Calu3 (cell line): Measurements from ENCODE around the gene TMC5. TPM values are rescaled to one million over a fixed set of nuclear protein-coding genes. Genes with fewer than 3 reads are reported as not detected.
A peak's percentile ranks its signal among the peaks of the same experiment; 100 is the strongest.

Experiments
- BruUV-seq: library from RNA; stranded (reverse); fragments of 400-500 nt; replicated peaks from 2 replicates; lab custom pipeline; 2021; lab: Mats Ljungman, UMichigan
- CTCF ChIA-PET: fragments of 300-600 bp; sonication (Branson Sonifier 250); formaldehyde crosslinking; loops from one replicate; lab custom pipeline; 2022; ENCODE audit warnings: antibody characterized with exemption; lab: Charles Lee
- DNase-seq: peaks from one replicate; pipeline ENCODE4 v3.0.0; 2022
- H3K27ac Mint-ChIP-seq: one replicate; pipeline ENCODE4 v1.8.0; 2022; ENCODE audit warnings: mixed read lengths; ENCODE audit not compliant: unreplicated experiment
- H3K27me3 Mint-ChIP-seq: one replicate; pipeline ENCODE4 v1.8.0; 2022; ENCODE audit warnings: mixed read lengths; ENCODE audit not compliant: unreplicated experiment
- H3K36me3 Mint-ChIP-seq: one replicate; pipeline ENCODE4 v1.8.0; 2022; ENCODE audit warnings: mild to moderate bottlenecking, moderate library complexity, mixed read lengths; ENCODE audit not compliant: insufficient read depth, unreplicated experiment
- H3K4me1 Mint-ChIP-seq: one replicate; pipeline ENCODE4 v1.8.0; 2022; ENCODE audit warnings: mild to moderate bottlenecking, low read depth, mixed read lengths; ENCODE audit not compliant: unreplicated experiment
- H3K4me3 Mint-ChIP-seq: one replicate; pipeline ENCODE4 v1.8.0; 2022; ENCODE audit warnings: mild to moderate bottlenecking, low read depth, moderate library complexity, mixed read lengths; ENCODE audit not compliant: unreplicated experiment
- H3K9me3 Mint-ChIP-seq: one replicate; pipeline ENCODE4 v1.8.0; 2022; ENCODE audit warnings: low read depth, mixed read lengths; ENCODE audit not compliant: unreplicated experiment
- intact Hi-C: fragments of 100-400 bp; cut with micrococcal nuclease; formaldehyde crosslinking; loops from one replicate; pipeline ENCODE4 v1.10.0; 2022; ENCODE audit not compliant: unreplicated experiment
- total RNA-seq: library from RNA; stranded (reverse); gene quantifications from 2 replicates; pipeline ENCODE4 v1.2.3, GENCODE V29; 2022
- TF ChIP-seq, protein P1 (sequence below): fragments of 200-600 bp; IDR thresholded peaks from one replicate; pipeline ENCODE4 v1.8.0; 2022; ENCODE audit warnings: antibody characterized with exemption; ENCODE audit not compliant: unreplicated experiment

TMC5 gene
- total RNA-seq, 1 experiment from 2014 or later, result 117 TPM

DNA sequence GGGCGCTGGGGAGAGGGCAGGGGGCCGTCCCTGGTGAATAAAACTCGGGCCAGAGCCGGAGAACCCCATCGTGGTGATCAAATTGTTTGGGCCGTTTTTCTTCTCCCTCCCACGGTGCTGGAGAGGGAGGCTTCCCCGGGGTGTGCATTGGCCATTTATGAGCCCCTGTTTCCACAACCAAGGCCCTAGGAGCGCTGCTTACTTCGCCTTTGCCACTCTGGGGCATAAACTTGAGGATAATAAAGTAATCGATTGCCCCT, 106.6 kb downstream of the TMC5 start:
- no peak for DNase-seq
- TF ChIP-seq, protein P1, sequence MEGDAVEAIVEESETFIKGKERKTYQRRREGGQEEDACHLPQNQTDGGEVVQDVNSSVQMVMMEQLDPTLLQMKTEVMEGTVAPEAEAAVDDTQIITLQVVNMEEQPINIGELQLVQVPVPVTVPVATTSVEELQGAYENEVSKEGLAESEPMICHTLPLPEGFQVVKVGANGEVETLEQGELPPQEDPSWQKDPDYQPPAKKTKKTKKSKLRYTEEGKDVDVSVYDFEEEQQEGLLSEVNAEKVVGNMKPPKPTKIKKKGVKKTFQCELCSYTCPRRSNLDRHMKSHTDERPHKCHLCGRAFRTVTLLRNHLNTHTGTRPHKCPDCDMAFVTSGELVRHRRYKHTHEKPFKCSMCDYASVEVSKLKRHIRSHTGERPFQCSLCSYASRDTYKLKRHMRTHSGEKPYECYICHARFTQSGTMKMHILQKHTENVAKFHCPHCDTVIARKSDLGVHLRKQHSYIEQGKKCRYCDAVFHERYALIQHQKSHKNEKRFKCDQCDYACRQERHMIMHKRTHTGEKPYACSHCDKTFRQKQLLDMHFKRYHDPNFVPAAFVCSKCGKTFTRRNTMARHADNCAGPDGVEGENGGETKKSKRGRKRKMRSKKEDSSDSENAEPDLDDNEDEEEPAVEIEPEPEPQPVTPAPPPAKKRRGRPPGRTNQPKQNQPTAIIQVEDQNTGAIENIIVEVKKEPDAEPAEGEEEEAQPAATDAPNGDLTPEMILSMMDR, result no peak
- H3K4me3 Mint-ChIP-seq, result peak overlapping the region; percentile 86
- no peaks in the 10 kb centered on the region for H3K27me3 Mint-ChIP-seq
- intact Hi-C loops, result loop anchor here (10.0 kb wide), 1 partner anchor 429 kb away; no protein-coding TSS in a partner anchor
- H3K27ac Mint-ChIP-seq, result peak overlapping the region; percentile 23
- no TSS peak for BruUV-seq
- H3K36me3 Mint-ChIP-seq, result peaks cover 46% of the 10 kb centered on the region
- no peaks in the 10 kb centered on the region for H3K9me3 Mint-ChIP-seq
- H3K4me1 Mint-ChIP-seq, result peaks cover 15% of the 10 kb centered on the region
- CTCF ChIA-PET, result interaction anchor here (0.5 to 1.9 kb wide), 8 partner anchors 8 to 417 kb away, joined by 3 to 8 read pairs (median 3); partner anchors contain the start of genes TMC5 and VPS35L

DNA sequence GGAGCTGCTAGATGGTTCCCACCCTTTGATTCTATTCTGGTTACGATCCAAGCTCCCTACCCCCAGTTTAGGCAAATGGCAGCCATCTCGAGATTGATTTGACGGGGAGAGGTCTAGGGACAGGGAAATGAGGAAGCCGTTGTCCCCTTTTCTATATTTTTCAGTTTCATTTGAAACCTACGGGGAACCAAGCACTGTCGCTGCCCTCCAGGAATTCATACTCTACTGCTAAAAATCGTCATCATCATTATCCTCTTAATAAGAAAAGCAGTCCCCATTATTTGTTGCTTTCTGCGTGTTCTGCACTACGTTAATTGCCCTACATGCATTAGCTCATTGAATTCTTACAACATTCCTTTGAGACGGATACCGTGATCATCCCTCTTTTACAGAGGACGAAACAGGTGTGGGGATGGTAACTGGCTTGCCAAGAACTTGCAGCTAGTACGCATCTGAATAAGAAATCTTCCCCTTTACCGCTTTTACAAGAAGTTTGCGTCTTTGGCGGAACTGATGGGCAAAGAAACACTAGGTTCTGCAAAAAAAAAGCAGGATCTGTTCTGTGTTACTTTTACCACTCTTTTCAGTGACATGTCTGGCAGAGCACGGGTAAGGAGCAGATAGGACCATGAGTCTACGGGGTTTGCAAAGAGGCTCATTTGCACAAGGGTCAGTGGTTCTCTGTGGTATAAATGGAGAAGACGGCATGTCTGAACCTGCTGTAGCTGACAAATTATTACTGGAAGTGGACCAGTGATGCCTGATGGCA, 107.1 kb downstream of the TMC5 start:
- CTCF ChIA-PET, result interaction anchor here (0.5 to 1.9 kb wide), 7 partner anchors 9 to 1776 kb away, joined by 3 to 8 read pairs (median 3); partner anchors contain the start of gene VPS35L
- TSS peak; percentile 32 for BruUV-seq
- no peaks in the 10 kb centered on the region for H3K9me3 Mint-ChIP-seq
- peaks cover 46% of the 10 kb centered on the region for H3K36me3 Mint-ChIP-seq
- H3K4me3 Mint-ChIP-seq, result peak overlapping the region; percentile 86
- H3K4me1 Mint-ChIP-seq, result peaks cover 15% of the 10 kb centered on the region
- H3K27ac Mint-ChIP-seq, result peak overlapping the region; percentile 23
- intact Hi-C loops, result loop anchor here (10.0 kb wide), 1 partner anchor 430 kb away; no protein-coding TSS in a partner anchor
- H3K27me3 Mint-ChIP-seq, result no peaks in the 10 kb centered on the region
- TF ChIP-seq, protein P1, result no peak
- no peak for DNase-seq

DNA sequence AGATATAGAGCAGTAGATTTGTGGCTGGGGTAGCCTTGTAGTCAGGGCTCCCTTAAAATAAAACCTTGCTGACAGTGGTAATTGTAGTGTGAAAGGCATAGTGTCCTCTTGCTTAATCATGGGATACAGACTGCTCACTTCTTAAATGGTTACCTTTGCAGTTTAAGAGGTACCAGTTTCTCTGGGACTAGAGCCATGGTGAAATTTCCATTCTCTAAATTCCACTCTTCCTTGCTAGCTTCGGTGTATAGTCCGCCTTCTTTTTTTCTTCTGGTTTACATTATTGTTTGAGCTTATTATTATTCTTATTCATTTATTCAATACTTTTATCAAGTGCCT, 107.7 kb downstream of the TMC5 start:
- Mint-ChIP-seq H3K4me3 (peak overlapping the region; percentile 86), H3K27ac (no peak overlapping the region), H3K4me1 (peaks cover 15% of the 10 kb centered on the region), H3K36me3 (peaks cover 41% of the 10 kb centered on the region), H3K9me3 (no peaks in the 10 kb centered on the region), H3K27me3 (no peaks in the 10 kb centered on the region)
- CTCF ChIA-PET, result interaction anchor here (1.2 kb wide), 1 partner anchor 132 kb away, joined by 4 read pairs; no protein-coding TSS in a partner anchor
- BruUV-seq, result no TSS peak
- intact Hi-C loops, result loop anchor here (10.0 kb wide), 1 partner anchor 431 kb away; no protein-coding TSS in a partner anchor
- TF ChIP-seq, protein P1, result no peak
- DNase-seq, result no peak

DNA sequence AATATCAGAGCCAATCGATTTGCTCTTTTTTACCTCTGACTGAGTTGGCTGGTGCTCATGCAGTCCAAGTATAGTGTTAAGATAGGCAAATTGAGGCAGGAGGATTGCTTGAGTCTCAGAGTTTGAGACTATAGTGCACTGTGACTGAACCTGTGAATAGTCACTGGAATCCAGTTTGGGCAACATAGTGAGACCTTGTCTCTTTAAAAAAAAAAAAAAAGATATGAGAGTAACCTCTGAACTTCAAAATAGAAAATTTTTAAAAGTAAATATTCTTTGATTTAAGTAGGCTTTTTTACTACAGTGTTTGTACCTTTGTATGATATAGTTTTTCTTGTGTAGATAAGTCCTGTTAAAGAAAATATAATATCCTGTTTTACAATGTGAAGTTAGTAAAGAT, 109.5 kb downstream of the TMC5 start:
- Mint-ChIP-seq H3K36me3 (peaks cover 23% of the 10 kb centered on the region), H3K4me1 (peaks cover 15% of the 10 kb centered on the region), H3K27me3 (no peaks in the 10 kb centered on the region), H3K9me3 (no peaks in the 10 kb centered on the region), H3K27ac (no peak overlapping the region), H3K4me3 (no peak overlapping the region)
- CTCF ChIA-PET, result no interaction called here
- TF ChIP-seq, protein P1, result no peak
- no TSS peak for BruUV-seq
- DNase-seq, result no peak
- intact Hi-C loops, result loop anchor here (10.0 kb wide), 1 partner anchor 432 kb away; no protein-coding TSS in a partner anchor
